ENCODE measurements around the gene VIP.

Gene VIP

GRCh38 chr6:152749336-152749735 is 1.3 kb upstream of the VIP start:
- Histone ChIP-seq H3K9ac (ENCODE audit: low read depth, low read length, poor library complexity, severe bottlenecking) (no peak overlapping the region), H3K4me3 (ENCODE audit: low read length, poor library complexity, severe bottlenecking) (no peak overlapping the region), H2AFZ (ENCODE audit: low read length) (no peak overlapping the region), H3K4me2 (ENCODE audit: low read depth, low read length, poor library complexity, severe bottlenecking) (no peak overlapping the region), H3K79me2 (ENCODE audit: insufficient read depth, low read length) (no peaks in the 10 kb centered on the region), H3K4me1 (ENCODE audit: insufficient read depth, low read length, poor library complexity, severe bottlenecking) (no peaks in the 10 kb centered on the region), H3K36me3 (ENCODE audit: insufficient read depth, low read length) (no peaks in the 10 kb centered on the region), H3K9me3 (ENCODE audit: insufficient read depth, low read depth, low read length) (no peaks in the 10 kb centered on the region), H3K9me2 (replicated peaks; ENCODE audit: low read depth, low read length) (no peaks in the 10 kb centered on the region), H3K27me3 (ENCODE audit: insufficient read depth, low read length, poor library complexity, severe bottlenecking) (no peaks in the 10 kb centered on the region), H4K20me1 (ENCODE audit: insufficient read depth, low read length, poor library complexity, severe bottlenecking) (no peaks in the 10 kb centered on the region), H3F3A (ENCODE audit: low read depth) (no peaks in the 10 kb centered on the region)
- TF ChIP-seq EZH2phosphoT487 (IDR thresholded peaks at IDR 0.05; ENCODE audit: borderline replicate concordance) (no peak), CTCF (conservative IDR thresholded peaks at IDR 0.05; ENCODE audit: low read length) (no peak)

- H2AFZ ChIP-seq (ENCODE audit: low read length), result no peak overlapping the region
- no peak overlapping the region for H3K9ac ChIP-seq (ENCODE audit: low read depth, low read length, poor library complexity, severe bottlenecking)
- no peak overlapping the region for H3K4me3 ChIP-seq (ENCODE audit: low read length, poor library complexity, severe bottlenecking)
- H3K36me3 ChIP-seq (ENCODE audit: insufficient read depth, low read length), result no peaks in the 10 kb centered on the region
- no peaks in the 10 kb centered on the region for H3K9me2 ChIP-seq (replicated peaks; ENCODE audit: low read depth, low read length)
- H3K4me1 ChIP-seq (ENCODE audit: insufficient read depth, low read length, poor library complexity, severe bottlenecking), result no peaks in the 10 kb centered on the region
- TF ChIP-seq EZH2phosphoT487 (IDR thresholded peaks at IDR 0.05; ENCODE audit: borderline replicate concordance) (no peak), CTCF (conservative IDR thresholded peaks at IDR 0.05; ENCODE audit: low read length) (no peak)
- H3K9me3 ChIP-seq (ENCODE audit: insufficient read depth, low read depth, low read length), result no peaks in the 10 kb centered on the region
- no peak overlapping the region for H3K4me2 ChIP-seq (ENCODE audit: low read depth, low read length, poor library complexity, severe bottlenecking)
- H4K20me1 ChIP-seq (ENCODE audit: insufficient read depth, low read length, poor library complexity, severe bottlenecking), result no peaks in the 10 kb centered on the region
- no peaks in the 10 kb centered on the region for H3K79me2 ChIP-seq (ENCODE audit: insufficient read depth, low read length)
- no peaks in the 10 kb centered on the region for H3K27me3 ChIP-seq (ENCODE audit: insufficient read depth, low read length, poor library complexity, severe bottlenecking)
- no peaks in the 10 kb centered on the region for H3F3A ChIP-seq (ENCODE audit: low read depth)
Measured at GRCh38 chr6:152765331-152765730, 14.7 kb downstream of the VIP start.

- no peak overlapping the region for H2AFZ ChIP-seq (ENCODE audit: low read length)
- no peaks in the 10 kb centered on the region for H3K9me3 ChIP-seq (ENCODE audit: insufficient read depth, low read depth, low read length)
- H3K9me2 ChIP-seq (replicated peaks; ENCODE audit: low read depth, low read length), result no peaks in the 10 kb centered on the region
- H3K9ac ChIP-seq (ENCODE audit: low read depth, low read length, poor library complexity, severe bottlenecking), result no peak overlapping the region
- H4K20me1 ChIP-seq (ENCODE audit: insufficient read depth, low read length, poor library complexity, severe bottlenecking), result no peaks in the 10 kb centered on the region
- H3K4me1 ChIP-seq (ENCODE audit: insufficient read depth, low read length, poor library complexity, severe bottlenecking), result no peaks in the 10 kb centered on the region
- TF ChIP-seq EZH2phosphoT487 (IDR thresholded peaks at IDR 0.05; ENCODE audit: borderline replicate concordance), result no peak
- no peak for TF ChIP-seq CTCF (conservative IDR thresholded peaks at IDR 0.05; ENCODE audit: low read length)
- no peak overlapping the region for H3K4me2 ChIP-seq (ENCODE audit: low read depth, low read length, poor library complexity, severe bottlenecking)
- H3K4me3 ChIP-seq (ENCODE audit: low read length, poor library complexity, severe bottlenecking), result no peak overlapping the region
- H3K27me3 ChIP-seq (ENCODE audit: insufficient read depth, low read length, poor library complexity, severe bottlenecking), result no peaks in the 10 kb centered on the region
- no peaks in the 10 kb centered on the region for H3K79me2 ChIP-seq (ENCODE audit: insufficient read depth, low read length)
- no peaks in the 10 kb centered on the region for H3F3A ChIP-seq (ENCODE audit: low read depth)
- H3K36me3 ChIP-seq (ENCODE audit: insufficient read depth, low read length), result no peaks in the 10 kb centered on the region
Measured at GRCh38 chr6:152769159-152769558, 18.6 kb downstream of the VIP start.

Data from Loucy (cell line).